HFFc6 (cell line): ENCODE data around the gene ARHGAP45. TPM values are rescaled to one million over a fixed set of nuclear protein-coding genes. Genes with fewer than 3 reads are reported as not detected.
A peak's percentile ranks its signal among the peaks of the same experiment; 100 is the strongest.

Experiments used
- DNase-seq: peaks from one replicate; pipeline ENCODE4 v3.0.0-alpha.2; 2018
- H3K27ac Mint-ChIP-seq: 2 replicates; pipeline ENCODE4 v1.8.0; 2020; ENCODE audit warnings: mild to moderate bottlenecking, mixed read lengths
- H3K27me3 Mint-ChIP-seq: 2 replicates; pipeline ENCODE4 v1.8.0; 2021; ENCODE audit warnings: mild to moderate bottlenecking, moderate library complexity, mixed read lengths; ENCODE audit not compliant: insufficient read depth
- H3K36me3 Mint-ChIP-seq: 2 replicates; pipeline ENCODE4 v1.8.0; 2021; ENCODE audit warnings: low read depth, mixed read lengths
- H3K4me1 Mint-ChIP-seq: 2 replicates; pipeline ENCODE4 v1.8.0; 2020; ENCODE audit warnings: low read depth, mixed read lengths
- H3K4me3 Mint-ChIP-seq: 2 replicates; pipeline ENCODE4 v1.8.0; 2020; ENCODE audit warnings: mild to moderate bottlenecking, moderate library complexity, mixed read lengths
- H3K9me3 Mint-ChIP-seq: 2 replicates; pipeline ENCODE4 v1.8.0; 2020; ENCODE audit warnings: mild to moderate bottlenecking, mixed read lengths
- total RNA-seq, 6 experiments: library from RNA; stranded (reverse); fragmentation: NEBNext Ultra II Directional; extraction: Animal tissue kit (Norgen Biotek cat#: 25700); gene quantifications; 2 replicates in 1 of 6; 3 replicates in 5 of 6; pipeline ENCODE4 v1.2.3, GENCODE V29; 2021
- TF ChIP-seq, protein P1 (sequence below): fragments of 200-600 bp; sonication (generic); IDR thresholded peaks from 2 replicates; pipeline ENCODE4 v1.5.0; 2021; ENCODE audit warnings: antibody characterized with exemption, mild to moderate bottlenecking

The ARHGAP45 gene
- total RNA-seq, 6 experiments from 2014 or later = 0.28 to 0.74 (median 0.60) TPM

DNA sequence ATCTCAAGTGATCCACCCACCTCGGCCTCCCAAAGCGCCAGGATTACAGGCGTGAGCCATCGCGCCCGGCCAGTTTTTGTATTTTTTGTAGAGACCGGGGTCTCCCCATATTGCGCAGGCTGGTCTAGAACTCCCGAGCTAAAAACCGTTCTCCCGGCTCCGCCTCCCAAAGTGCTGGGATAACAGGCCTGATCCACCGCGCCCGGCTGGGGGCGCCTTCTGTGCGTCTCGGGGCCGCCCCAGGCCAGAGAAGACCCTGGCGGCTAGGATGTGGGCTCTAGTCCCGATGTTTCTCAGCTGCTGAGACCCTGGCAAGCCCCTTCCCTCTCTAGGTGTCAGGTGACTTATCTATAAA, 3.6 kb downstream of the ARHGAP45 start:
- Mint-ChIP-seq H3K4me3 (no peak overlapping the region), H3K36me3 (no peaks in the 10 kb centered on the region), H3K27me3 (peaks cover 18% of the 10 kb centered on the region), H3K9me3 (no peaks in the 10 kb centered on the region), H3K27ac (no peak overlapping the region), H3K4me1 (peaks cover 8% of the 10 kb centered on the region)
- no peak for DNase-seq
- TF ChIP-seq, protein P1, sequence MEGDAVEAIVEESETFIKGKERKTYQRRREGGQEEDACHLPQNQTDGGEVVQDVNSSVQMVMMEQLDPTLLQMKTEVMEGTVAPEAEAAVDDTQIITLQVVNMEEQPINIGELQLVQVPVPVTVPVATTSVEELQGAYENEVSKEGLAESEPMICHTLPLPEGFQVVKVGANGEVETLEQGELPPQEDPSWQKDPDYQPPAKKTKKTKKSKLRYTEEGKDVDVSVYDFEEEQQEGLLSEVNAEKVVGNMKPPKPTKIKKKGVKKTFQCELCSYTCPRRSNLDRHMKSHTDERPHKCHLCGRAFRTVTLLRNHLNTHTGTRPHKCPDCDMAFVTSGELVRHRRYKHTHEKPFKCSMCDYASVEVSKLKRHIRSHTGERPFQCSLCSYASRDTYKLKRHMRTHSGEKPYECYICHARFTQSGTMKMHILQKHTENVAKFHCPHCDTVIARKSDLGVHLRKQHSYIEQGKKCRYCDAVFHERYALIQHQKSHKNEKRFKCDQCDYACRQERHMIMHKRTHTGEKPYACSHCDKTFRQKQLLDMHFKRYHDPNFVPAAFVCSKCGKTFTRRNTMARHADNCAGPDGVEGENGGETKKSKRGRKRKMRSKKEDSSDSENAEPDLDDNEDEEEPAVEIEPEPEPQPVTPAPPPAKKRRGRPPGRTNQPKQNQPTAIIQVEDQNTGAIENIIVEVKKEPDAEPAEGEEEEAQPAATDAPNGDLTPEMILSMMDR = peak; percentile 31; the same call in 1 of the 2 replicates

DNA sequence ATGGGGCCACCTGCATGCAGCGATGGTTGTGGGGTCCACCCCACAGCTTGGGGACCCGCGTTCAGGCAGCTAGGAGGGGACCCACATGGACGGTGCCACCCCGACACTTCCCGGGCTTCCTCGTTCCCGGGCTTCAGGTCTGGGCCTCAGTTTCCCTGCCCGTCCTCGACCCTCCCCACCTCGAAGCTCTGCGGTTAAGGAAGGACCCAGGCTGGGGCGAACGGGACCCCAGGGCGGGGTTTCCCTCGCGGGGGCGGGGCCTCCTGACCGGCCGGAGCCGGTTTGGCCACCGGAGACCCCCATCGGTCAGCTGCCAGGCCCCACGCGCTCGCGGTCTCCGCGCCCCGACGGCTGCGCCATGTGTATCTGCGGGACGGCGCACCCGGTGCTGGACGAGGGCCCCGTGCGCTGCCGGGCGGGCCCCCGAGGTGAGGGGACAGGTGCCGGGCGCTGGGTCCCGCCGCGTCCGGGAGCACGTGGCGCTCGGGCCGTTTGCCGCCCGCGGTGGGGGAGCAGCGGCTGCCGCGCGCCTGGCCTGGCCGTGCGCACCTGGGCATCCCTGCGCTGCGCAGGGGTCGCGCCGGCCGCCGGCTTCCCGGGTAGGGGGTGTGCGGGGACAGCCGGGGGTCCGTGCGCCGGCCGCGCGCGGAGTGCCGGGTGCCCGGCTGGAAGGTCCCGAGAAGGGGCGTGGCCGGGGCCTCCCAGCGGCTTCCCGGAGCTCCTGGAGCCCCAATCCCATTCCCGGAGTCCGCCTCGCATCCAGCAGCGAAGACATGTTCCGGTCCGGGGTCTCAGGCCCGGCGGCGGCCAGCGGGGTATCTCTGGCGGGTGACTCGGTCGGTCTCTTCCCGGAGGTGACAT, 4.2 kb downstream of the ARHGAP45 start:
- Mint-ChIP-seq H3K36me3 (no peaks in the 10 kb centered on the region), H3K4me1 (peaks cover 13% of the 10 kb centered on the region), H3K9me3 (no peaks in the 10 kb centered on the region), H3K4me3 (peak overlapping the region; percentile 21), H3K27me3 (peaks cover 19% of the 10 kb centered on the region), H3K27ac (no peak overlapping the region)
- DNase-seq = no peak
- TF ChIP-seq, protein P1 = 0 out of 2 replicates have a peak, but pooled peaks have one; percentile 3

DNA sequence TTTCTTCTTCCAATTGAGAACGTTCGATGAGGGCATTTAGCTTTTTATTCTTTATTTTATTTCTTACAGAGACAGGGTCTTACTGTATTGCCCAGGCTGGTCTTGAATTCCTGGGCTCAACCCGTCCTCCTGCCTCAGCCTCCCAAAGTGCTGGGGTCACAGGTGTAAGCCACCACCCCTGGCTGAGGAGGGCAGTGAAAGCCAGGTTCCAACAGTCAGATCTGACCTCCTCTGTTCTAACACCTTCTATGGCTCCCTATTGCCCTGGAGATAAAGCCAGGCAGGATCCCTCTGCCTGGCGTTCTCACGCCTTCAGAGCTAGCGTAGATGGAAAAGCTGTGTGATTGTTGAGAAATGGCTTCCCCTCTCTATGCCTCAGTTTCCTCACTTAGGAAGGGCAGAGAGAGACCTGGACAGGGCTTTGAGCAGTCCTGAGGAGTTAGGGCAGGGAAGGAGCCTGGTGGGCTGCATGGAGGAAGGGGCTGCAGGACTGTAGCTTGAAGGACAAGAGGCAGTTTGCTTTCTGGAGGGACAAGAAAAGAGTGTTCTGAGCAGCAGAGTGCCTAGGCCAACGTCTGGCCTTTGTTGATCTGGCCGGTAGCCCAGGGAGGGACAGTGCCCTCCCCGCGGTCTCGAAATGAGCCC, 5.5 kb downstream of the ARHGAP45 start:
- peaks cover 17% of the 10 kb centered on the region for H3K27me3 Mint-ChIP-seq
- H3K27ac Mint-ChIP-seq = no peak overlapping the region
- TF ChIP-seq, protein P1 = no peak
- no peaks in the 10 kb centered on the region for H3K36me3 Mint-ChIP-seq
- H3K9me3 Mint-ChIP-seq = no peaks in the 10 kb centered on the region
- H3K4me3 Mint-ChIP-seq = no peak overlapping the region
- H3K4me1 Mint-ChIP-seq = peaks cover 13% of the 10 kb centered on the region
- DNase-seq = no peak

DNA sequence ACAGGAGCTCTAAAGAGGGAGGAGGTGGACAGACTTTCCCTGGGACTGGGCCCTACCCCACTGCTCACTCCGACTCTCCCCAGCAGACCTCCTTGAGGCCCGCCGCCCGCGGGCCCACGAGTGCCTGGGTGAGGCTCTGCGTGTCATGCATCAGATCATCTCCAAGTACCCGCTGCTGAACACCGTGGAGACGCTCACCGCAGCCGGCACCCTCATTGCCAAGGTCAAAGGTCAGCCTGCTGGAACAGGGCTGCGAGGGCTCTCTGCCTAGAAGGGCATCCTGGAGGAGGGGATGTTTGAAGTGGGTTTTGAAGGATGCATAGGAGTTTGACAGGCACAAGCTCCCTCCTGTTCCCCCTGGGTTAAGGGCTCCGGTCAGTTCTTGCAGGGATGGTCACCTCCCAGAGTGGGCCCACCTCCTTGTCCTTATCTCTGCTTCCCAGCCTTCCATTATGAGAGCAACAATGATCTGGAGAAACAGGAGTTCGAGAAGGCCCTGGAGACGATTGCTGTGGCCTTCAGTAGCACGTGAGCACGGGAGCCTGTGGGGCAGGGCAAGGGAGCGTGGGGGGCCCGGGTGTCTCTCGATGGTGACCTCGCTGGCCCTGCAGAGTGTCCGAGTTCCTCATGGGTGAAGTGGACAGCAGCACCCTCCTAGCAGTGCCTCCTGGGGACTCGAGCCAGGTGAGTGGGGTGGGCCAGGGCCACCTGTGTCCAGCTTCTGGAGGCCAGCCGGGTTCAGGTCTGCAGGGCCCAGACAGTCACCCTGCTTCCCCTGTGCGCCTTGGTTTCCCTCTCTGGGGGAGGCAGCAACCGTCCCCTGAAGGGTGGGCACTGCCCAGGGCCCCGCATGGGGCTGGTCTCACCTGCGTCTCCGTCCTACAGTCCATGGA, 6.3 kb downstream of the ARHGAP45 start:
- Mint-ChIP-seq H3K4me1 (peaks cover 13% of the 10 kb centered on the region), H3K36me3 (no peaks in the 10 kb centered on the region), H3K9me3 (no peaks in the 10 kb centered on the region), H3K27me3 (peaks cover 14% of the 10 kb centered on the region), H3K4me3 (no peak overlapping the region), H3K27ac (no peak overlapping the region)
- DNase-seq = no peak
- TF ChIP-seq, protein P1 = no peak

DNA sequence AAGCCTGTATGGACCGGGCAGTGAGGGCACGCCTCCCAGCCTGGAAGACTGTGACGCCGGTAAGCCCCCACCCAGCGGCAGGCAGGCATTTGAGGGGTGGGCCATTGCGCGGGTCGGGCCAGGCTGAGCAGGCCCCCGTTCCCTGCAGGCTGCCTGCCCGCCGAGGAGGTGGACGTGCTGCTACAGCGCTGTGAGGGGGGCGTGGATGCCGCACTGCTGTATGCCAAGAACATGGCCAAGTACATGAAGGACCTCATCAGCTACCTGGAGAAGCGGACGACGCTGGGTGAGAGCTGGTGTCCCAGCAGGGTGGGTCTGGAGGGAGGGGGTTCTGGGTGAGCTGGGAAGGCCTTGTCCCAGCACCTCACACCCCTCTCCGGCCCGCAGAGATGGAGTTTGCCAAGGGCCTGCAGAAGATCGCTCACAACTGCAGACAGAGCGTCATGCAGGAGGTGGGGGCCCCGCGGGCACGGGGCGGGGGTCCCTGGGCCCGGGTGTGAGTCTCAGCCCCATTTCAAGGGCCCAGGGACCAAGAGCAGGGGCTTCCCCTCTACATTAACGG, 7.1 kb downstream of the ARHGAP45 start:
- H3K36me3 Mint-ChIP-seq = no peaks in the 10 kb centered on the region
- H3K9me3 Mint-ChIP-seq = no peaks in the 10 kb centered on the region
- TF ChIP-seq, protein P1 = no peak
- H3K27ac Mint-ChIP-seq = no peak overlapping the region
- DNase-seq = no peak
- H3K4me3 Mint-ChIP-seq = no peak overlapping the region
- peaks cover 10% of the 10 kb centered on the region; the same call in 1 of the 2 replicates for H3K27me3 Mint-ChIP-seq
- peaks cover 13% of the 10 kb centered on the region for H3K4me1 Mint-ChIP-seq
